Heart right ventricle (tissue), 16 donors: ENCODE measurements around the gene NFIC. TPM values are rescaled to one million over a fixed set of nuclear protein-coding genes. Genes with fewer than 3 reads are reported as not detected.
"Not testable (repeated sequence)": the region's sequence is repeated elsewhere in the genome, so short reads cannot be mapped to it uniquely, and the experiment has no call there.

Source experiments
- ATAC-seq, 8 donors: fragments of 200-7000 bp; cut with Tn5 transposase; one replicate each; pipeline ENCODE4 v1.9.1; 2020; ENCODE audit warnings: mild to moderate bottlenecking in 8 of 8, moderate library complexity in 8 of 8, moderate number of reproducible peaks in 1 of 8
- DNase-seq, 2 donors: peaks; one replicate each; pipeline ENCODE4 v3.0.0-alpha.2; 2020
- H3K27ac ChIP-seq, 10 donors: fragments of 200-600 bp; sonication (generic) in 2 of 10; one replicate each; pipeline versions ENCODE4 v1.5.0 to v1.8.0; 2020 to 2022; ENCODE audit warnings: mild to moderate bottlenecking in 3 of 10
- H3K27me3 ChIP-seq, 7 donors: fragments of 200-600 bp; one replicate each; pipeline ENCODE4 v1.8.0; 2021 to 2022; ENCODE audit warnings: mild to moderate bottlenecking in 2 of 7
- H3K36me3 ChIP-seq, 9 donors: fragments of 200-600 bp; sonication (generic) in 1 of 9; one replicate each; pipeline versions ENCODE4 v1.5.0 to v1.8.0; 2020 to 2022; ENCODE audit warnings: mild to moderate bottlenecking in 2 of 9
- H3K4me1 ChIP-seq, 9 donors: fragments of 200-600 bp; sonication (generic) in 1 of 9; one replicate each; pipeline versions ENCODE4 v1.5.0 to v1.8.0; 2020 to 2022; ENCODE audit warnings: mild to moderate bottlenecking in 4 of 9
- H3K4me3 ChIP-seq, 10 donors: fragments of 200-600 bp; sonication (generic) in 2 of 10; one replicate each; pipeline versions ENCODE4 v1.5.0 to v1.8.0; 2020 to 2022; ENCODE audit warnings: mild to moderate bottlenecking in 7 of 10, moderate library complexity in 2 of 10
- H3K9me3 ChIP-seq, 11 donors: fragments of 200-600 bp in 10 of 11; sonication (generic) in 2 of 11; one replicate each; pipeline versions ENCODE4 v1.5.0 to v1.8.0; 2013 to 2022; ENCODE audit warnings: mild to moderate bottlenecking in 2 of 11, control low read depth in 1 of 11, moderate library complexity in 1 of 11
- CTCF ChIP-seq, 9 donors: fragments of 200-600 bp; sonication (generic) in 2 of 9; IDR thresholded peaks; one replicate each; pipeline versions ENCODE4 v1.5.0 to v1.8.0; 2021 to 2022; ENCODE audit warnings: antibody characterized with exemption in 9 of 9, mild to moderate bottlenecking in 5 of 9, moderate library complexity in 1 of 9
- WGBS, 2 donors: extraction: QIAGEN DNeasy Blood & Tissue Kit; methylation state at CpG; one replicate each; pipeline ENCODE4 v1.1.7; 2013; ENCODE audit warnings: inconsistent platforms in 1 of 2; 5-methylcytosine and 5-hydroxymethylcytosine counted together
- intact Hi-C, 10 donors: fragments of 100-400 bp; cut with DNase I; formaldehyde crosslinking; loops; one replicate each; pipeline versions ENCODE4 v1.11.1 to v1.14.2; 2022
- polyA plus RNA-seq, 2 donors: library from polyadenylated mRNA; stranded (reverse); fragments of 200-250 nt; gene quantifications; one replicate each; pipeline ENCODE4 v1.2.3, GENCODE V29; 2013
- total RNA-seq, 10 donors: library from RNA; stranded (reverse); fragmentation: NEBNext Ultra II Directional in 3 of 10; extraction: Animal tissue kit (Norgen Biotek cat#: 25700) in 3 of 10; gene quantifications; one replicate each; pipeline versions ENCODE4 v1.2.1 to v1.2.4, GENCODE V29; 2021 to 2023
- donor health status: Arrhythmogenic right ventricular cardiomyopathy.
- donor health status: ischemic (EF 13 %, LVEDD 7.1; RV severe dilation, severe dysfunction).
- donor health status: healthy with polysubstance abuse.
- donor health status: DM: no; HTN: yes; CAD: no.
- donor health status: DM: no; HTN: no; CAD: no.
- donor health status: ischemic (EF 25% LVEDD 6.9; RV normal size, moderate dysfunction).
- donor health status: ischemic (EF 25% LVEDD 5.7; RV mildly dilated, moderate dysfunction).
- donor health status: healthy.
- donor health status: DM: yes; HTN: yes; CAD: no.
- donor health status: Ischemic cardiomyopathy.
- donor health status: ischemic (EF 35%, LVEDD 5.7; RV mildly dilated, moderate dysfunction).
- donor health status: nonischemic (EF 11% LVEDD 7.7; RV severe dilation, severe dysfunction).
- donor health status: DM: yes; HTN: yes; CAD: no.
- donor health status: PGD.
- donor health status: ischemic (EF 29% LVEDD 5.4; RV normal size, mild dysfunction).
- donor health status: nonischemic (EF 23%, LVEDD 6.1; RV moderate dilation, normal function).

Gene NFIC
- total and polyA plus RNA-seq, 12 donors: 52.3 to 217 (median 157) TPM

GRCh38 chr19:3420909-3421619 lies 54.7 kb downstream of the NFIC start:
- 88 to 92% methylated on average over 33 of the region's 33 CpGs for WGBS, 2 donors
- peaks cover 8 to 21% (median 14%) of the 10 kb centered on the region in 9 donors for H3K4me1 ChIP-seq
- no peaks in the 10 kb centered on the region for H3K9me3 ChIP-seq
- no peak for DNase-seq
- H3K27ac ChIP-seq: peak overlapping the region in 1 of 10 donors; percentile 25
- H3K36me3 ChIP-seq: peaks cover 0 to 31% (median 0%) of the 10 kb centered on the region in 9 donors
- H3K27me3 ChIP-seq: no peaks in the 10 kb centered on the region
- peak in 2 of 8 donors; percentile 4 to 10 for ATAC-seq
- intact Hi-C loops: loop anchor here in 2 of 10 donors (5.0 to 10.0 kb wide), 2 partner anchors 66 to 69 kb away; no protein-coding TSS in a partner anchor
- H3K4me3 ChIP-seq: no peak overlapping the region
- no peak for TF ChIP-seq CTCF (IDR thresholded peaks at IDR 0.05)

- H3K36me3 ChIP-seq: peaks cover 0 to 33% (median 0%) of the 10 kb centered on the region in 9 donors
- not testable (repeated sequence) for DNase-seq, H3K9me3 ChIP-seq, ATAC-seq, H3K4me3 ChIP-seq, H3K27me3 ChIP-seq
- 94 to 95% methylated on average over 12 of the region's 12 CpGs for WGBS, 2 donors
- H3K27ac ChIP-seq: peak overlapping the region in 1 of 10 donors; percentile 25
- intact Hi-C loops: loop anchor here in 2 of 10 donors (5.0 to 10.0 kb wide), 2 partner anchors 67 to 69 kb away; no protein-coding TSS in a partner anchor
- peaks cover 8 to 21% (median 14%) of the 10 kb centered on the region in 9 donors for H3K4me1 ChIP-seq
These were observed 55.3 kb downstream of the NFIC start for GRCh38 chr19:3421656-3422055.

- intact Hi-C loops: loop anchor here in 2 of 10 donors (5.0 to 10.0 kb wide), 2 partner anchors 69 to 71 kb away; no protein-coding TSS in a partner anchor
- Histone ChIP-seq H3K4me3 (no peak overlapping the region), H3K27ac (peak overlapping the region in 9 of 10 donors; percentile 20 to 83 (median 47)), H3K9me3 (no peaks in the 10 kb centered on the region), H3K27me3 (no peaks in the 10 kb centered on the region), H3K4me1 (peaks cover 12 to 34% (median 23%) of the 10 kb centered on the region in 9 donors), H3K36me3 (peaks cover 0 to 38% (median 0%) of the 10 kb centered on the region in 9 donors)
- 30 to 44% methylated on average over 29 of the region's 29 CpGs for WGBS, 2 donors
- DNase-seq: peak; percentile 32 to 40
- TF ChIP-seq CTCF (IDR thresholded peaks at IDR 0.05): no peak
- peak in 5 of 8 donors; percentile 20 to 60 (median 45) for ATAC-seq
These were observed 56.9 kb downstream of the NFIC start for GRCh38 chr19:3423183-3423829.

- no peak for ATAC-seq
- intact Hi-C loops: loop anchor here in 5 of 10 donors (5.0 to 10.0 kb wide), 5 partner anchors 64 to 99 kb away; no protein-coding TSS in a partner anchor
- H3K27ac ChIP-seq: peak overlapping the region in 4 of 10 donors; percentile 80 to 93 (median 86)
These were observed 60.0 kb downstream of the NFIC start for GRCh38 chr19:3426433-3426832.

GRCh38 chr19:3430366-3430680 lies 63.9 kb downstream of the NFIC start:
- H3K36me3 ChIP-seq: peaks cover 0 to 51% (median 14%) of the 10 kb centered on the region in 9 donors
- H3K4me3 ChIP-seq, H3K9me3 ChIP-seq, H3K27me3 ChIP-seq, DNase-seq, ATAC-seq: not testable (repeated sequence)
- H3K27ac ChIP-seq: peak overlapping the region; percentile 66 to 93 (median 82)
- peaks cover 10 to 70% (median 40%) of the 10 kb centered on the region in 9 donors for H3K4me1 ChIP-seq
- intact Hi-C loops: loop anchor here in 4 of 10 donors (5.0 kb wide), 4 partner anchors 37 to 103 kb away; no protein-coding TSS in a partner anchor
- 67 to 71% methylated on average over 5 of the region's 5 CpGs for WGBS, 2 donors

More at GRCh38 chr19:3426433-3426832, 60.0 kb downstream of the NFIC start:
- 92 to 96% methylated on average over 9 of the region's 9 CpGs for WGBS, 2 donors
- Histone ChIP-seq H3K4me3 (no peak overlapping the region), H3K9me3 (no peaks in the 10 kb centered on the region), H3K27me3 (no peaks in the 10 kb centered on the region), H3K36me3 (peaks cover 0 to 30% (median 0%) of the 10 kb centered on the region in 9 donors), H3K4me1 (peaks cover 19 to 56% (median 45%) of the 10 kb centered on the region in 9 donors)
- TF ChIP-seq CTCF (IDR thresholded peaks at IDR 0.05): no peak
- DNase-seq: no peak
